HPDE6-E6E7 (cell line): ENCODE data around the gene HSPBAP1.
"Not testable (repeated sequence)": the region's sequence is repeated elsewhere in the genome, so short reads cannot be mapped to it uniquely, and the experiment has no call there.

ENCODE experiments used
- DNase-seq: peaks from one replicate; pipeline ENCODE4 v3.0.0; 2011; ENCODE audit warnings: missing footprints; ENCODE audit errors: extremely low spot score

The HSPBAP1 gene

GRCh38 chr3:122784436-122784835, 9.2 kb downstream of the HSPBAP1 start:
- DNase-seq: peak; percentile 63

GRCh38 chr3:122782804-122783203, 10.8 kb downstream of the HSPBAP1 start:
- DNase-seq: no peak

GRCh38 chr3:122777563-122777962, 16.1 kb downstream of the HSPBAP1 start:
- no peak for DNase-seq

- no peak for DNase-seq
Measured at GRCh38 chr3:122776675-122777468, 16.8 kb downstream of the HSPBAP1 start.

GRCh38 chr3:122774564-122774963, 19.1 kb downstream of the HSPBAP1 start:
- DNase-seq: no peak

- DNase-seq: no peak
Measured at GRCh38 chr3:122773944-122774509, 19.6 kb downstream of the HSPBAP1 start.

- no peak for DNase-seq
Measured at GRCh38 chr3:122772827-122773226, 20.8 kb downstream of the HSPBAP1 start.

GRCh38 chr3:122770521-122771202, 23.0 kb downstream of the HSPBAP1 start:
- no peak for DNase-seq

- no peak for DNase-seq
Measured at GRCh38 chr3:122767540-122768372, 25.9 kb downstream of the HSPBAP1 start.

- DNase-seq: no peak
Measured at GRCh38 chr3:122766430-122766829, 27.2 kb downstream of the HSPBAP1 start.

GRCh38 chr3:122760453-122761271, 33.0 kb downstream of the HSPBAP1 start:
- no peak for DNase-seq

GRCh38 chr3:122758877-122759560, 34.6 kb downstream of the HSPBAP1 start:
- DNase-seq: no peak

GRCh38 chr3:122755491-122755890, 38.1 kb downstream of the HSPBAP1 start:
- DNase-seq: no peak

GRCh38 chr3:122754929-122755328, 38.7 kb downstream of the HSPBAP1 start:
- peak; percentile 49 for DNase-seq

GRCh38 chr3:122748347-122748746, 45.3 kb downstream of the HSPBAP1 start:
- DNase-seq: no peak

- DNase-seq: not testable (repeated sequence)
Measured at GRCh38 chr3:122747295-122747694, 46.3 kb downstream of the HSPBAP1 start.

- DNase-seq: peak; percentile 38
Measured at GRCh38 chr3:122745369-122746021, 48.1 kb downstream of the HSPBAP1 start.

- no peak for DNase-seq
Measured at GRCh38 chr3:122743581-122744120, 50.0 kb downstream of the HSPBAP1 start.

GRCh38 chr3:122742234-122742633, 51.4 kb downstream of the HSPBAP1 start:
- DNase-seq: no peak

- DNase-seq: no peak
Measured at GRCh38 chr3:122739172-122739571, 54.5 kb downstream of the HSPBAP1 start.
